ENCODE data around the gene IL6ST.
A peak's percentile ranks its signal among the peaks of the same experiment; 100 is the strongest.
"Not testable (repeated sequence)": the region's sequence is repeated elsewhere in the genome, so short reads cannot be mapped to it uniquely, and the experiment has no call there.

IL6ST gene

GRCh38 chr5:56024810-56025150 is 30.0 kb upstream of the IL6ST start:
- TF ChIP-seq POLR2AphosphoS5 (IDR thresholded peaks at IDR 0.05; ENCODE audit: low read depth, low read length) (no peak), TAF1 (IDR thresholded peaks at IDR 0.05; ENCODE audit: low read depth, low read length) (no peak), SPI1 (IDR thresholded peaks at IDR 0.05; ENCODE audit: low read depth, low read length) (no peak), POU2F2 (IDR thresholded peaks at IDR 0.05; ENCODE audit: low read depth, low read length) (no peak), POLR2A (IDR thresholded peaks at IDR 0.05; ENCODE audit: low read depth, low read length) (no peak), PAX5 (IDR thresholded peaks at IDR 0.05; ENCODE audit: insufficient read depth, low read length, severe bottlenecking) (no peak)
- DNase-seq (ENCODE audit: insufficient read length, low spot score) (no peak), FAIRE-seq (no peak)

- no peak for TF ChIP-seq POLR2AphosphoS5 (IDR thresholded peaks at IDR 0.05; ENCODE audit: low read depth, low read length)
- no peak for TF ChIP-seq POLR2A (IDR thresholded peaks at IDR 0.05; ENCODE audit: low read depth, low read length)
- TF ChIP-seq TAF1 (IDR thresholded peaks at IDR 0.05; ENCODE audit: low read depth, low read length): no peak
- no peak for TF ChIP-seq SPI1 (IDR thresholded peaks at IDR 0.05; ENCODE audit: low read depth, low read length)
- TF ChIP-seq PAX5 (IDR thresholded peaks at IDR 0.05; ENCODE audit: insufficient read depth, low read length, severe bottlenecking): no peak
- TF ChIP-seq POU2F2 (IDR thresholded peaks at IDR 0.05; ENCODE audit: low read depth, low read length): no peak
- DNase-seq (ENCODE audit: insufficient read length, low spot score): no peak
Measured at GRCh38 chr5:56023296-56023695, 28.5 kb upstream of the IL6ST start.

GRCh38 chr5:56019306-56020272 is 24.8 kb upstream of the IL6ST start:
- DNase-seq (ENCODE audit: insufficient read length, low spot score) (no peak), FAIRE-seq (no peak)
- TF ChIP-seq SPI1 (IDR thresholded peaks at IDR 0.05; ENCODE audit: low read depth, low read length) (0 out of 2 replicates have a peak, but pooled peaks have one; percentile 21), POLR2A (IDR thresholded peaks at IDR 0.05; ENCODE audit: low read depth, low read length) (no peak), POLR2AphosphoS5 (IDR thresholded peaks at IDR 0.05; ENCODE audit: low read depth, low read length) (no peak), POU2F2 (IDR thresholded peaks at IDR 0.05; ENCODE audit: low read depth, low read length) (no peak), TAF1 (IDR thresholded peaks at IDR 0.05; ENCODE audit: low read depth, low read length) (no peak), PAX5 (IDR thresholded peaks at IDR 0.05; ENCODE audit: insufficient read depth, low read length, severe bottlenecking) (no peak)

More at GRCh38 chr5:56023296-56023695, 28.5 kb upstream of the IL6ST start:
- no peak for FAIRE-seq

- FAIRE-seq (no peak), DNase-seq (ENCODE audit: insufficient read length, low spot score) (no peak)
- TF ChIP-seq POLR2AphosphoS5 (IDR thresholded peaks at IDR 0.05; ENCODE audit: low read depth, low read length) (no peak), TAF1 (IDR thresholded peaks at IDR 0.05; ENCODE audit: low read depth, low read length) (no peak), POU2F2 (IDR thresholded peaks at IDR 0.05; ENCODE audit: low read depth, low read length) (no peak), POLR2A (IDR thresholded peaks at IDR 0.05; ENCODE audit: low read depth, low read length) (no peak), PAX5 (IDR thresholded peaks at IDR 0.05; ENCODE audit: insufficient read depth, low read length, severe bottlenecking) (no peak), SPI1 (IDR thresholded peaks at IDR 0.05; ENCODE audit: low read depth, low read length) (no peak)
Measured at GRCh38 chr5:56018832-56019231, 24.1 kb upstream of the IL6ST start.

GRCh38 chr5:56014701-56015100 is 19.9 kb upstream of the IL6ST start:
- FAIRE-seq; DNase-seq (ENCODE audit: insufficient read length, low spot score): not testable (repeated sequence)

GRCh38 chr5:56013939-56014338 is 19.2 kb upstream of the IL6ST start:
- not testable (repeated sequence) for DNase-seq (ENCODE audit: insufficient read length, low spot score); FAIRE-seq

- FAIRE-seq (peak; percentile 50), DNase-seq (ENCODE audit: insufficient read length, low spot score) (no peak)
- TF ChIP-seq POLR2AphosphoS5 (IDR thresholded peaks at IDR 0.05; ENCODE audit: low read depth, low read length): no peak
Measured at GRCh38 chr5:56012281-56012963, 17.7 kb upstream of the IL6ST start.

- FAIRE-seq: no peak
Measured at GRCh38 chr5:56011835-56012234, 17.1 kb upstream of the IL6ST start.

GRCh38 chr5:56010431-56010830 is 15.7 kb upstream of the IL6ST start:
- no peak for TF ChIP-seq POLR2A (IDR thresholded peaks at IDR 0.05; ENCODE audit: low read depth, low read length)
- TF ChIP-seq SPI1 (IDR thresholded peaks at IDR 0.05; ENCODE audit: low read depth, low read length): no peak
- TF ChIP-seq POU2F2 (IDR thresholded peaks at IDR 0.05; ENCODE audit: low read depth, low read length): no peak
- no peak for TF ChIP-seq POLR2AphosphoS5 (IDR thresholded peaks at IDR 0.05; ENCODE audit: low read depth, low read length)
- TF ChIP-seq PAX5 (IDR thresholded peaks at IDR 0.05; ENCODE audit: insufficient read depth, low read length, severe bottlenecking): no peak
- TF ChIP-seq TAF1 (IDR thresholded peaks at IDR 0.05; ENCODE audit: low read depth, low read length): no peak
- FAIRE-seq: no peak
- DNase-seq (ENCODE audit: insufficient read length, low spot score): no peak

More at GRCh38 chr5:56011835-56012234, 17.1 kb upstream of the IL6ST start:
- no peak for DNase-seq (ENCODE audit: insufficient read length, low spot score)
- TF ChIP-seq PAX5 (IDR thresholded peaks at IDR 0.05; ENCODE audit: insufficient read depth, low read length, severe bottlenecking): no peak
- no peak for TF ChIP-seq POU2F2 (IDR thresholded peaks at IDR 0.05; ENCODE audit: low read depth, low read length)
- TF ChIP-seq TAF1 (IDR thresholded peaks at IDR 0.05; ENCODE audit: low read depth, low read length): no peak
- TF ChIP-seq SPI1 (IDR thresholded peaks at IDR 0.05; ENCODE audit: low read depth, low read length): no peak
- TF ChIP-seq POLR2A (IDR thresholded peaks at IDR 0.05; ENCODE audit: low read depth, low read length): no peak

- FAIRE-seq: no peak
Measured at GRCh38 chr5:56006600-56006999, 11.8 kb upstream of the IL6ST start.

More at GRCh38 chr5:56006600-56006999, 11.8 kb upstream of the IL6ST start:
- TF ChIP-seq PAX5 (IDR thresholded peaks at IDR 0.05; ENCODE audit: insufficient read depth, low read length, severe bottlenecking): no peak
- TF ChIP-seq POLR2A (IDR thresholded peaks at IDR 0.05; ENCODE audit: low read depth, low read length): no peak
- no peak for TF ChIP-seq SPI1 (IDR thresholded peaks at IDR 0.05; ENCODE audit: low read depth, low read length)
- TF ChIP-seq POU2F2 (IDR thresholded peaks at IDR 0.05; ENCODE audit: low read depth, low read length): no peak
- TF ChIP-seq TAF1 (IDR thresholded peaks at IDR 0.05; ENCODE audit: low read depth, low read length): no peak
- no peak for TF ChIP-seq POLR2AphosphoS5 (IDR thresholded peaks at IDR 0.05; ENCODE audit: low read depth, low read length)
- DNase-seq (ENCODE audit: insufficient read length, low spot score): no peak

Measured in GM12891 (cell line).